ENCODE measurements around the gene NTRK3. TPM values are rescaled to one million over a fixed set of nuclear protein-coding genes. Genes with fewer than 3 reads are reported as not detected.

Gene NTRK3
- total and polyA plus RNA-seq, 10 donors: 0.33 to 6.6 (median 2.1) TPM

GRCh38 chr15:88187195-88187594 is 69.3 kb downstream of the NTRK3 start:
- H3K4me1 ChIP-seq: no peaks in the 10 kb centered on the region
- no peaks in the 10 kb centered on the region for H3K36me3 ChIP-seq
- TF ChIP-seq POLR2A (IDR thresholded peaks at IDR 0.05) (no peak), POLR2AphosphoS5 (IDR thresholded peaks at IDR 0.05) (no peak)
- TF ChIP-seq, protein P1, sequence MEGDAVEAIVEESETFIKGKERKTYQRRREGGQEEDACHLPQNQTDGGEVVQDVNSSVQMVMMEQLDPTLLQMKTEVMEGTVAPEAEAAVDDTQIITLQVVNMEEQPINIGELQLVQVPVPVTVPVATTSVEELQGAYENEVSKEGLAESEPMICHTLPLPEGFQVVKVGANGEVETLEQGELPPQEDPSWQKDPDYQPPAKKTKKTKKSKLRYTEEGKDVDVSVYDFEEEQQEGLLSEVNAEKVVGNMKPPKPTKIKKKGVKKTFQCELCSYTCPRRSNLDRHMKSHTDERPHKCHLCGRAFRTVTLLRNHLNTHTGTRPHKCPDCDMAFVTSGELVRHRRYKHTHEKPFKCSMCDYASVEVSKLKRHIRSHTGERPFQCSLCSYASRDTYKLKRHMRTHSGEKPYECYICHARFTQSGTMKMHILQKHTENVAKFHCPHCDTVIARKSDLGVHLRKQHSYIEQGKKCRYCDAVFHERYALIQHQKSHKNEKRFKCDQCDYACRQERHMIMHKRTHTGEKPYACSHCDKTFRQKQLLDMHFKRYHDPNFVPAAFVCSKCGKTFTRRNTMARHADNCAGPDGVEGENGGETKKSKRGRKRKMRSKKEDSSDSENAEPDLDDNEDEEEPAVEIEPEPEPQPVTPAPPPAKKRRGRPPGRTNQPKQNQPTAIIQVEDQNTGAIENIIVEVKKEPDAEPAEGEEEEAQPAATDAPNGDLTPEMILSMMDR (IDR thresholded peaks at IDR 0.05 in 8 of 11, conservative IDR thresholded peaks at IDR 0.05 in 3 of 11): no peak
- DNase-seq: no peak
- 66 to 80% (median 79%) methylated on average over 5 of the region's 5 CpGs for WGBS, 5 donors
- intact Hi-C loops (cut with DNase I; ENCODE audit: low total_unique reads): no loop called here
- no peak overlapping the region for H3K4me3 ChIP-seq
- no peaks in the 10 kb centered on the region for H3K9me3 ChIP-seq
- peaks cover 0 to 4% (median 0%) of the 10 kb centered on the region in 7 donors for H3K27me3 ChIP-seq (replicated peaks in 1 of 7)
- H3K27ac ChIP-seq: no peak overlapping the region

- intact Hi-C loops (cut with DNase I; ENCODE audit: low total_unique reads): no loop called here
- no peak for TF ChIP-seq POLR2A (IDR thresholded peaks at IDR 0.05)
- TF ChIP-seq POLR2AphosphoS5 (IDR thresholded peaks at IDR 0.05): no peak
- TF ChIP-seq, protein P1 (IDR thresholded peaks at IDR 0.05 in 8 of 11, conservative IDR thresholded peaks at IDR 0.05 in 3 of 11): no peak
- H3K27me3 ChIP-seq (replicated peaks in 1 of 7): peaks cover 0 to 4% (median 0%) of the 10 kb centered on the region in 7 donors
- no peaks in the 10 kb centered on the region for H3K9me3 ChIP-seq
- H3K36me3 ChIP-seq: no peaks in the 10 kb centered on the region
- WGBS, 5 donors: 57 to 79% (median 75%) methylated on average over 3 of the region's 3 CpGs
- DNase-seq: no peak
- no peak overlapping the region for H3K4me3 ChIP-seq
- no peak overlapping the region for H3K27ac ChIP-seq
- no peaks in the 10 kb centered on the region for H3K4me1 ChIP-seq
These were observed 71.0 kb downstream of the NTRK3 start for GRCh38 chr15:88185584-88185983.

DNA sequence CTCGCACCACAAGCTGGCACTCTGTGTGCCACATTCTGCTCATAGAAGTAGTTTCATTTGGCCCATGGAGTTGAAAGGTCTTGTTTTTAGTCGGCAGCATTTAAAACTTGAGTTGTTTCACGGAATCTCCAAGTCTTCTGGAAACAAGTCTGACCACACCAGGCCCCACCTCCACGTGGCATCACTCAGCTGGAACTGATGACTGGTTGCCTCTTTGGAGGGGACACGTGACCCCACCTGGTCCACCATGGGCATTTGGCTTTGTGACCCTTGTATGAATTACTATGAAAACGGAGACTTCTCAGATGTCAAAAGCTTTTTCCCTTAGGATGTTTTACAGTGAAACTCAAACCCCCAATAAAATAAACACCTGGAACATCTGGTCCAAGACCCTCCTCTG is 74.9 kb downstream of the NTRK3 start:
- no peaks in the 10 kb centered on the region for H3K36me3 ChIP-seq
- peaks cover 0 to 16% (median 0%) of the 10 kb centered on the region in 6 donors for H3K4me1 ChIP-seq
- H3K27me3 ChIP-seq (replicated peaks in 1 of 7): peaks cover 0 to 4% (median 0%) of the 10 kb centered on the region in 7 donors
- no peaks in the 10 kb centered on the region for H3K9me3 ChIP-seq
- no peak for DNase-seq
- intact Hi-C loops (cut with DNase I; ENCODE audit: low total_unique reads): no loop called here
- WGBS, 5 donors: 75 to 88% (median 87%) methylated on average over 6 of the region's 6 CpGs
- no peak overlapping the region for H3K27ac ChIP-seq
- H3K4me3 ChIP-seq: no peak overlapping the region
- no peak for TF ChIP-seq POLR2A (IDR thresholded peaks at IDR 0.05)
- TF ChIP-seq POLR2AphosphoS5 (IDR thresholded peaks at IDR 0.05): no peak
- TF ChIP-seq, protein P1 (IDR thresholded peaks at IDR 0.05 in 8 of 11, conservative IDR thresholded peaks at IDR 0.05 in 3 of 11): no peak

DNA sequence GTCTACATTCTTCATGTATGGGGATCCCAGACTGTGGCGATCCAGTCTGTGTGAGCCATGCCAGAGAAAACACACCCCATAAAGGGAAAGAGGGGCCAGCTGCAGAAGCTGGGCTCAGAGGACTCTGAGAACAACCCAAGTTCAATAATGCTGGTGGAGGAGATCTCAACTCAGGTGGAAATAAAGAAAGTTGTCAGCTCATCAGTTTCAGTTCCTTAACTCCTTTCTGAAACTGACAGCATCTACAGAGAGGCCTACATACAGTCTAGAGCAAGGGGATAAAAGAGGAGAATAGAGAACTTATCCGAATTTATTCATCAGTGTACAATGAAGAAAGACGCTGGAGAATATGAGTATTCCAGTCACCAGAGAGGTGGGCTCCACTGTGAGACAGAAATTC is 77.0 kb downstream of the NTRK3 start:
- H3K36me3 ChIP-seq: no peaks in the 10 kb centered on the region
- DNase-seq: no peak
- intact Hi-C loops (cut with DNase I; ENCODE audit: low total_unique reads): no loop called here
- 74 to 86% (median 81%) methylated on average over 3 of the region's 3 CpGs for WGBS, 5 donors
- no peak overlapping the region for H3K4me3 ChIP-seq
- no peak for TF ChIP-seq POLR2AphosphoS5 (IDR thresholded peaks at IDR 0.05)
- TF ChIP-seq, protein P1 (IDR thresholded peaks at IDR 0.05 in 8 of 11, conservative IDR thresholded peaks at IDR 0.05 in 3 of 11): no peak
- no peaks in the 10 kb centered on the region for H3K9me3 ChIP-seq
- peaks cover 0 to 4% (median 0%) of the 10 kb centered on the region in 7 donors for H3K27me3 ChIP-seq (replicated peaks in 1 of 7)
- H3K27ac ChIP-seq: no peak overlapping the region
- peaks cover 0 to 16% (median 0%) of the 10 kb centered on the region in 6 donors for H3K4me1 ChIP-seq
